Mucosa of gallbladder (tissue), 1 donor: ENCODE data around the gene XRCC2. TPM values are rescaled to one million over a fixed set of nuclear protein-coding genes. Genes with fewer than 3 reads are reported as not detected.

Experiments
- DNase-seq: peaks from one replicate; pipeline ENCODE4 v3.0.0-alpha.2; 2020; ENCODE audit warnings: low spot score
- total RNA-seq: library from RNA; stranded (reverse); gene quantifications from one replicate; pipeline ENCODE4 v1.2.1, GENCODE V29; 2021
- donor health status: DM: no; HTN: no; CAD: no.

XRCC2 gene
- total RNA-seq, 1 donor from 2014 or later = 0.69 TPM

DNA sequence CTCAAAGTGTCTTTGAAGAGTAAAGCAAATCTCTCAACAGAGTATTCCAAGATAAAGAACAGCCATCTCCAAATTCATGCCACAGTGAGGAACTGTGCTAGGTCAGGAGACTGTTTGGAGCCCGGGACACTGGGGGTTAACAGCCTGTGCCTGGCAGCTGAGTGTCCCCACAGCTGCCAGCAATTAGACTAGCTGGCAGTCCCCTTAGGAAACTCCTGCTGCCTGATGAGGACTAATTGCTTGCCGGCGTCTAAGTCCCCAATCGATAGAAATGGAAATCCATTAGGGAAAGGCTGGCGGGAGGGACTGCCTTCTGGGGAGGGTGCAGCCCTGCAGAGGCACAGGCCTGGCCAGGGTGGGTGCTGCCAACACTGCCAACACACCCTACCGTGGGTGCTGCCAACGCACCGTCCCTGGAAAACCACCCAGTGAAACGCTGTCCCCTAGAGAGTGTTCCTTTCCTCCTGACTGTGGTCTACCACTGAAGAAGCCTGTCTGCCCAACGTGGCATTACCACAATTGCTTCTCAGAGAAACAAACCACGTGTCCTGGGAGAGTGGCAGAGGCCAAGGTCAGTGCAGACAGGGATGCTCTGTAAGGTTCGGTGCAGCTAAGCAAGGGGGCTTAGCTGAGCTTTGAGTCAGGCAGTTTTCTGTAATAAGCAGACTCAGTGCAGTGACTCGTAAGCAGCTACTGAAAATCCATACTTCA is 60.8 kb downstream of the XRCC2 start:
- no peak for DNase-seq

DNA sequence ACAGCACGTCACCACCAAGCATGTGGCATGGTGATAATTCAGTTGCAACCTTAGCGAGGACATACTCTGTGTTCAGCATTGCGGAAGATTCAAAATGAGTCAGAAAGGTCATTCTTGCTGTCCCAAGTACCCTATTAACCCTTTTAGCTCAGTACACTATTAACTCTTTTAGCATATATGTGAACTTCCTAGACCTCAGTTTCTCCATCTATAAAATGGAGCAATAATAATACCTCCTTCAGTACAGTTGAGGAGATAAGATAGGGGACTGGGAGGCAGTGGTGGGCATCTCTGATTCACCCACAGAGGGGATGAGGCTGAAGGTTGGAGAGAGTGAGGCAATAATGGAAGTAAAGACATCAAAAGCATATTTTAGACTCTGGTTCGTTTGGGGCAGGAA is 67.3 kb downstream of the XRCC2 start:
- no peak for DNase-seq

DNA sequence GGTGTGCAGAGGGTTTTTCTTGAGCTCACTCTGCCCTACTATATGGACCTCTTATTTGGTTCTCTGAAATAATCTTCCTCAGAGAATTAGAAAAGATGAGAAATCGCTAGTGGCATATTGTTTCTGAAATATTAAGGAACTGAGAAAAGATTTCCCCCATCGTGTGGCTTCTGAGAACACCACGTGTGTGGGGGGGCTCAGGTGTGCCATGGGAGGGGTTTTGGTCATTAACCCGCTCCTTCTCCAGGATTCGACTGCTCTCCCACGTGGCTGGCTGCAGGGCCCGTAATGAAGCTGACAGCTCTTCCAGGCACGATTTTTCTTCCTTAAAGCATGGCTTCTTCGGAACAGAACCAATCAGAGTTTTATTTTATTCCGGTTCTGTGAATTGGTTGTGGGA is 67.7 kb downstream of the XRCC2 start:
- DNase-seq = no peak

DNA sequence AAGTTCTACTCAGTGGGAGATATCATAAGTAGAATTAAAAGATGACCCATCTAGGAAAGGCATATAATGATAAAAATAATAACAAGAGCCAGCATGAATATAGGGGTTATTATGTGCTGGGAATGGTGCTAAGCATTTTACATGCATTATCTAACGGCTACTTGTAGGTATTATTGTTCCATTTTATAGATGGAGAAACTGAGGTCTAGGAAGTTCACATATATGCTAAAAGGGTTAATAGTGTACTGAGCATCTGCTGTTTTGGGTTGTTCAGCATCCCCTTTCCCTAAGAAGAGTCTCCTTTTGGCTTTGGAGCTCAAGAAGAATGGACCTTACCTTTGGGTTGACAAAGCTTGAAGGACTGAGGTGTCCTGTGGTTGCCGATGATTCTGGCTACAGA is 68.9 kb downstream of the XRCC2 start:
- no peak for DNase-seq

DNA sequence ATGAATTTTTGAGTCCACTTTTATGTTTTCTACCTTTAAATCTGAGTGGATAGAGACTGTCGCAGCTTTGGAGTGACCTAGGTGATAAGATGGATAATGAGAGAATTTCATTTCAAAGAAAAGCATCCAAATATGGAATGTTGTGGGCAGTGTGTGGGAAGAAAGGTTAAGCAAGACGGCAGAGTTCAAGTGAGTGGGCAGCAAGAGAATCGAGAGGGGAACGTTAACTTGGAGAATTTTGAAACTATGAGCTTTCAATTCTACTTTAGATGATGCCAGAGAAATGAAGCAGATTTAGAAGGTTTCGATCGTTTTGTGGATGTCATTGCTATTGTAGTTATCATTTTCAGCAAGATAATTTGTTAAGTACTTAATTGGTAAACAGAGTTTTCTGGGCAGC is 73.0 kb downstream of the XRCC2 start:
- no peak for DNase-seq

DNA sequence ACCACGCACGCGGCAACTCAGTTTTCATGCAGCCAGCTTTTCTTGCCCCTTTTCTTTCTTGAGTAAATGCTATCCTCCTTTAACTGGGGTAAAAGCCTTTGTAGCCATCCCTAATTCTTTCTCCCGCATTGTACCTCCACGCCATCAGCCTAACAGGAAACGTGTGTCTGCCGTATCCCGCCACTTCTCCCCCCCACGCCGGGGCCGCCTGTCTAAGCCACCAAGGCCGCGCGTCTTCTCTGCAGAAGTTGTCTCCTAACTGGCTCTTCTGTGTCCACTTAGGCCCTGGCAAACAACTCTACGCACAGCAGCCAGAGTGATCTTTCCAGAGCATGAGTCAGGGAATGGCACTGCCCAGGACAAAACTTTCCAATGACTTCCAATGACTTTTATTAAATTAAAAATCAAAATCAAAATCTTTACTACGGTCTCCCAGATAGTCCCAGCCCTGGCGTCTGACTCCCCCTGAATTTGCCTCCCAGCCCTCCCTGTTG is 74.6 kb downstream of the XRCC2 start:
- no peak for DNase-seq

DNA sequence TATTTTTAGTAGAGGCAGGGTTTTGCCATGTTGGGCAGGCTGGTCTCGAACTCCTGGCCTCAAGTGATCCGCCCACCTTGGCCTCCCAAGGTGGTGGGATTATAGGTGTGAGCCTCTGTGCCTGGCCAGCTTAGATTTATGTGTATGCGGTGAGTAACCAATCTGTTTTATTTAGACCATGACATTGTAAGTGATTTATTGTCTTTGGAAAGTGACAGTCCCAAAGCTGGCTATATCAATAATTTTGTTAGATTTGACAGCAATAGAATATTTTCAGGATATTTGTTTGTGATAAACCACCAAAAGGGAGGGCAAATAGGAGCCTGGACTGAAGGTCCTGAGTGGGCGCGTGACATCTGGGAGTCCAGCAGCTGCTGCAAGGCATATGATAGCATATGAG is 75.7 kb downstream of the XRCC2 start:
- no peak for DNase-seq

DNA sequence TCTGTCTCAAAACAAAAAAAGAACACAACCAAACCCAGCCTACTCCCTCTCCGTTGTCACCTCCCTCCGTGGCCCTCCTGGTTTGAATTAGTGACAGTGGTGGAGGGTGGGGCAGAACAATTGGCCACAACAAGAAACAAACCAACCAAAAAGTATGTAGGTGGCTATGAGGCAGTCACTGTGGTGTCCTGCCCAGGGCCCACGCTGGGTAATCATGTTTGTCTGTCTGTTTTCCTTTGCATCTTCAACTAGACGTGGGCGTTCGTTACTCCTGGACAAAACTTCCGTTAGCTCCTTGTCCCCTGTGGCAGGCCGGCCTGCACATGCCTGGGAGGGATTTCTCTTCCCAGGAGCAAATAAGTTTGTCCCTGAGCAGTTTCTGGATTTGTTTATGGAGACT is 78.4 kb downstream of the XRCC2 start:
- no peak for DNase-seq

DNA sequence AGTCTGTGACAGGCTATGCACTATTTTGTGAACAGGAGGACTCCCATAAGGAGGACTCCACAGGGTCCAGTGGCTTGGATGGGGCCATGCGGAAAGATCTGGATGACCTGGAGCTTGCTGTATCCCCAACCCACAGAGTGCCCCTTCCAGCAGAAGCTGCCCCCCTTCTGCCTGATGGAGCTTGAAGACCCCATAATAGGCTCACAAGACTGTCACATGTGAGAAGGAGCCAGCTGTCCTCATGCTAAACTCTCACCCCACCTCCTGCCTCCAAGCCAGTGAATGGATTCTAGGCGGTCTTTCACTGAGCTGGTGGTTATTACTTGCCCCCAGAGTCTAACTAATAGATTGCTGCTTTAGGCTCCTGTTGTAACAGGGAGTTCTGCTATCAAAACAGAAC is 79.1 kb downstream of the XRCC2 start:
- DNase-seq = no peak

Other genes with a start within 250 kb of the XRCC2 start
- gene KMT2C, start 240.1 kb downstream of the XRCC2 start, total RNA-seq = 85.0 TPM
- gene ACTR3B, start 83.6 kb upstream of the XRCC2 start, total RNA-seq = 7.3 TPM